GM12801 (cell line): ENCODE results near the gene CDH23.

ENCODE experiments used
- TF ChIP-seq, protein P1 (sequence below): IDR thresholded peaks from one replicate; pipeline ENCODE4 v1.5.1; 2011; ENCODE audit warnings: control low read depth; ENCODE audit not compliant: insufficient read length; ENCODE audit errors: extremely low read depth

The CDH23 gene

DNA sequence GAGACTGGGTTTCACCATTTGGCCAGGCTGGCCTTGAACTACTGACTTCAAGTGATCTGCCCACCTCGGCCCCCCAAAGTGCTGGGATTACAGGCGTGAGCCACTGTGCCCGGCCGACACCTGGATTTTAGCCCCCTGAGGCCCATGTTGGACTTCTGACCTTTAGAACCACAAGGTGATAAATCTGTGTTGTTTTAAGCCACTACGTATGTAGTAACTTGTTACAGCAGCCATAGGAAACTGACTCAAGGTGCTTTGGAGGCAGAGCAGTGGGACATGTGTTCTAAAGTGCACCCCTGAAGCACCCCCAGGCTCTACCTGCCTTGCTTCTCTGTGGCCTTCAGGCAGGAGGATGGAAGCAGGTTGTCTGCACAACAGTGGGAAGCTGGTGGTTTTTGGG lies 128.4 kb downstream of the CDH23 start:
- TF ChIP-seq, protein P1, sequence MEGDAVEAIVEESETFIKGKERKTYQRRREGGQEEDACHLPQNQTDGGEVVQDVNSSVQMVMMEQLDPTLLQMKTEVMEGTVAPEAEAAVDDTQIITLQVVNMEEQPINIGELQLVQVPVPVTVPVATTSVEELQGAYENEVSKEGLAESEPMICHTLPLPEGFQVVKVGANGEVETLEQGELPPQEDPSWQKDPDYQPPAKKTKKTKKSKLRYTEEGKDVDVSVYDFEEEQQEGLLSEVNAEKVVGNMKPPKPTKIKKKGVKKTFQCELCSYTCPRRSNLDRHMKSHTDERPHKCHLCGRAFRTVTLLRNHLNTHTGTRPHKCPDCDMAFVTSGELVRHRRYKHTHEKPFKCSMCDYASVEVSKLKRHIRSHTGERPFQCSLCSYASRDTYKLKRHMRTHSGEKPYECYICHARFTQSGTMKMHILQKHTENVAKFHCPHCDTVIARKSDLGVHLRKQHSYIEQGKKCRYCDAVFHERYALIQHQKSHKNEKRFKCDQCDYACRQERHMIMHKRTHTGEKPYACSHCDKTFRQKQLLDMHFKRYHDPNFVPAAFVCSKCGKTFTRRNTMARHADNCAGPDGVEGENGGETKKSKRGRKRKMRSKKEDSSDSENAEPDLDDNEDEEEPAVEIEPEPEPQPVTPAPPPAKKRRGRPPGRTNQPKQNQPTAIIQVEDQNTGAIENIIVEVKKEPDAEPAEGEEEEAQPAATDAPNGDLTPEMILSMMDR, result no peak

DNA sequence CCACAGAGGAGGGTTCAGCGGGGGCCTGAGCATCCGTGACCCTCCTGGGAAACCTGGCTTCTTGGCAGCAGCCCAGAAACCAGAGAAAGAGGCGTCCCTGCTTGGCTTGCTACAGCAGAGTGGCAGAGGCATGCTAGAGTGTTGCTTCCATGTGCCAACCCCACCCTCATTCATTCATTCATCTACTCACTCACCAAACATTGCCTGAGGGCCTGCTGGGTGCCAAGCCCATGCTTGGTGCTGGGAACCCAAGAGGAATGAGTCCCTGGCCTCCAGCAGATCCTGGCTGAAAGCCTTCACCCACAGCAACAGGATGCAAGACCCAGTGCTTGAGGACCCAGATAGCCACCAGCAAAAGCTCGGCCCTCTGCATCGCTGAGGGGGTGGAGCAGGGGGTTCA lies 129.0 kb downstream of the CDH23 start:
- TF ChIP-seq, protein P1, result no peak

DNA sequence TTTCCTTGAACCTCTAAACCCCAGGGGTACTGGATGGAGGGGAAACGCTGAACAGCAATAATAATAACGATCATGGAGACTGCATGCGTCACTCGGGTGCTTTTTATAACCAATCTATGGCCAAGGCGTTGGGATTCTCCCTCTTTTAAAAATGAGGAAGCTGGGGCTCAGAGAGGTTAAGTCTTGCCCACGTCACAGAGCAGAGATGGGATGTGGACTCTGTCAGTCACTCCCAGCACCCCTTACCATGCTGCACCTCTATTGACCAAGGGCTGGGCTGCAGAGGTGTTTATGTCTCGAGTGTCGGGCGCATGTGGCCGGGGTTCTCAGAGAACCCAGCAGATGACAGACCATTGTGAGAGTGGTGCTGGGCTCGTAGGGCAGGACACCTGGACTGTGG lies 129.9 kb downstream of the CDH23 start:
- TF ChIP-seq, protein P1, result no peak

DNA sequence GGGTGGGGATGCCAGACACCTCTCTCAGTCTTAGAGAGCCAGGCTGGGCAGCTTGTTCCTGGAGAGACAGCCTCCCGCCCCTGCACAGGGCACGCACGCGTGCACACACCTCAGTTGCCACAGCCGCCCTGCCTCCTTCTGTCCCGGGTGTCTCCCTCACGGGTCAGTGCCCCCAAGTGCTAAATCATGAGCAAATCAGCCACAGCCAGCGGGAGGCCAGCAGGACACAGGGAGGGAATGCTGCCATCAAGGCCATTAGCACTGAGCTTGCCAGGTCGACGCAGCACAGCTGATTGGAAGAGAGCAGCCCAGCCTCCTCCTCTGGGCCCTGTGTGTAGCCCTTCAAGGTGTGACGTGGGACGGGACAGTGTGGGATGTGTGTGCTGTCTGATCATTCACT lies 130.4 kb downstream of the CDH23 start:
- TF ChIP-seq, protein P1, result no peak

DNA sequence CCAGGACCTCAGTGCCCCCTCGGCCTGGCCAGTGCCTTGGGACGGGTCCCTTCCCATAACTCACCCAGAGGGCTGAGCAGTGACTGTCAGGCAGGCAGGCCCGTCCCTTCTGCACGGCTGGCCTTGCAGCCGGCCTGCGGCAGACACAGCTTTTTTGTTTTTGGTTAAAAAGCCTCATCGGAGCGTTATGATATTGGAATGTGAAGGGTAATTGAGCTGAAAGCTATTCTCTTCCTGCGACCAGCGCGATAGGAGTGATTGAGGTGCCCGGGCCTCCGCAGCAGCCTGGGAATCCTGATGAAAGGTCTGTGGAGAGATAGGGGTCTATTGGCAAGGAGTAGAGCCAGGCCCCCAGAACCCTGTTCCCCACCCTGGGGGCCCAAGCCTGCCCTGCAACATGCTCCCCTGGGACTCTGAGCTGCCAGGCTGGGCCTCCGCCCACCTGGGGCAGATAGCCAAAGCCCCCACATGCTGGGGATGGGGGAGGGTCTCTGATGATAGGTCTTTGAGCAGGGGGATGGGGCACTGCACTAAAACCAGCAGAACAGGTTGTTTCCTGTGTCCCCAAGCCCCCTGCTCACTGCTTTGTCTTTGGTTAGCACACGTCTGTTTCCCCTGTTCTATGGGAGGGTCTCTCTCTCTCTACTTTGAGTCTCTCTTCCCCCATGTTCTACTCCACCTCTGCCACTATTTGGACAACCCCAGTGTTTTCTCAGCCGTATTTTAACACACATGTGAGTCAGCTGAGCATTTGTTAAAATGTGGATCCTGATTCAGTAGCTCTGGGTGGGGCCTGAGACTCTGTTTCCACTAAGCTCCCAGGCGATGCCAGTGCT lies 131.9 kb downstream of the CDH23 start:
- TF ChIP-seq, protein P1, result no peak

DNA sequence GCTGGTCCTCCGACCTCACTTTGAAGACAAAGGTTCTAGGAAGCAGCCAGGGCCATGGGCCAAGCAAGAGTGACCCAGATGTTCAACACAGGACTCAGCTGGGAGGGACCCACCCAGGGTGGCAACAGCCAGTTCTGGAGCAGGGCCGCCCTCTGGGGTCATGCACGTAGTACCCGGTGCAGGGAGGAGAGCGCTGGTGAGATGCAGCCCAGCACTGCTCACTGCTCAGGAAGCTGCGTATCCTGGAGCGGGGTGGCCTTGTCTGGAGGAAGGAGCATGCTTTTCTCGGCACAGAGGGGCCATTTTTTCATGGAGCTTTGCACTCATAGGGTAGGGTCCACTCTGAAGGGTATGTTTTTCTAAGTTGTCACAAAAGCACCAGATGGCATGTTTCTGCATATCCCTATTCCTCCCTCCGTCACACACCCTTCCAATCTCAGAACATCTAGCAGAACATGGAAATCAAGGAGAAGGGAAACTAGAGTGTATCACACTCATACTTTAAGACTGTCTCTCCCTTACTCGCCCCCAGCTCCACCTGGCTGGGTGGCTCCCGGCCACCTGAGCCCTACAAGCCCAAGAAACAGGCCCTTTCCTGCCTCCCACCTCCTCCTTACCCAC lies 132.6 kb downstream of the CDH23 start:
- TF ChIP-seq, protein P1, result no peak

DNA sequence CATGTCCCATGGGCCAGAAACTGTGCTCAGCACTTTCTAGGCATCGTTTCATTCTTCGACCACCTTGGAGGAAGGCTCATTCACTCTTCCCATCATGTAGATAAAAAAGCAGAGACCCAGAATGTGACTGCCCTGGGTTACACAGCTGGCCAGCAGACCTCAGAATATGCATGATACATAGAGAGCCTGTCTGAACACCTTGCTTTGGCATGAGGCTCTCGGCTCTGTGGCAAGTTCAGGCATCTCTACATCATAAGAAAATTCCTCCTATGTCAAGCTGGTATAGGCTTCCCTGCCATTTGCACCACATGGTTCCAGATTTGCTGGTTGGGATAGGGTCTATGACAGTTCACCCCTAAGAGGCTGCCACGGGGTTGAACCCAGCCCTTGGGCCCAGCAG lies 134.1 kb downstream of the CDH23 start:
- TF ChIP-seq, protein P1, result no peak
